ENCODE measurements around the gene TTLL11. TPM values are rescaled to one million over a fixed set of nuclear protein-coding genes. Genes with fewer than 3 reads are reported as not detected.

Gene TTLL11
- total RNA-seq, 6 donors from 2014 or later: 6.8 to 18.9 (median 12.9) TPM

DNA sequence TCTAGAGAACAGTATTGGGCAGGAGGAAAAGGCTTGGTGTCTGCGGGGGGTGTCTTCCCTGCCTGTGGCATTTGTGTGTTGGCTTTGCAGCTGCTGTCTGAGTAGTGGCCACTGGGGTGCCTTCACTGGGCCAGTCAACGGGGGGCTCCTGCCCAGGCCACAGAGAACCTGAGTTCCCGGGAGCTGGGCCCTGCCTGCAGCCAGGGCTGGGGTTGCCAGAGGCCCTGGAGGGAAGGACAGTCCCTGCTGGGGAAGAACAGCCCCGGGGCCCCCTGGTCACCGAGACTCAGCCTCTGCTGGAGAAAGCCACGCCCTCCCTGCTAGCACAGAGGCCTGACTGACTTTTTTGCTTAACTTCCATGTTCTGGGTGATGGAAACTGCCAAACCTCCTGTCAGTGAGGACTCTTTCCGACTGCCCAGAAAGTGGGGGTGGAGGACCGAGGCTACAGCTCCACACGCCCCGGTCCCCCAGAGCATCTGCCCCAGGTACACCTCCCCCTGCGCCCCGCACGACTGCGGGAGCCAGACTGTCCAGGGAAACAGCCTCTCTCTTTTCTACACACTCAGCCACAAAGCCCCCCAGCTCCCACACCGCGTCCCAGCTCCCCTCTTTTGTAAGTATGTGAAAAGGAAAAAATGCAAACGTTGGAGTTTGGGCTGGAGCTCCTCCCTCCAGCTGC is 308.2 kb downstream of the TTLL11 start:
- TF ChIP-seq, protein P1, sequence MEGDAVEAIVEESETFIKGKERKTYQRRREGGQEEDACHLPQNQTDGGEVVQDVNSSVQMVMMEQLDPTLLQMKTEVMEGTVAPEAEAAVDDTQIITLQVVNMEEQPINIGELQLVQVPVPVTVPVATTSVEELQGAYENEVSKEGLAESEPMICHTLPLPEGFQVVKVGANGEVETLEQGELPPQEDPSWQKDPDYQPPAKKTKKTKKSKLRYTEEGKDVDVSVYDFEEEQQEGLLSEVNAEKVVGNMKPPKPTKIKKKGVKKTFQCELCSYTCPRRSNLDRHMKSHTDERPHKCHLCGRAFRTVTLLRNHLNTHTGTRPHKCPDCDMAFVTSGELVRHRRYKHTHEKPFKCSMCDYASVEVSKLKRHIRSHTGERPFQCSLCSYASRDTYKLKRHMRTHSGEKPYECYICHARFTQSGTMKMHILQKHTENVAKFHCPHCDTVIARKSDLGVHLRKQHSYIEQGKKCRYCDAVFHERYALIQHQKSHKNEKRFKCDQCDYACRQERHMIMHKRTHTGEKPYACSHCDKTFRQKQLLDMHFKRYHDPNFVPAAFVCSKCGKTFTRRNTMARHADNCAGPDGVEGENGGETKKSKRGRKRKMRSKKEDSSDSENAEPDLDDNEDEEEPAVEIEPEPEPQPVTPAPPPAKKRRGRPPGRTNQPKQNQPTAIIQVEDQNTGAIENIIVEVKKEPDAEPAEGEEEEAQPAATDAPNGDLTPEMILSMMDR (IDR thresholded peaks at IDR 0.05): no peak
- TF ChIP-seq POLR2AphosphoS5 (IDR thresholded peaks at IDR 0.05): no peak
- no peak for TF ChIP-seq POLR2A (IDR thresholded peaks at IDR 0.05)
- TF ChIP-seq EP300 (IDR thresholded peaks at IDR 0.05): no peak
- Histone ChIP-seq H3K27me3 (no peaks in the 10 kb centered on the region), H3K9me3 (no peaks in the 10 kb centered on the region), H3K36me3 (peaks cover 11 to 63% (median 44%) of the 10 kb centered on the region in 4 donors), H3K4me3 (no peak overlapping the region), H3K27ac (no peak overlapping the region), H3K4me1 (peaks cover 0 to 11% (median 9%) of the 10 kb centered on the region in 4 donors)
- DNase-seq (no peak), ATAC-seq (ENCODE audit: low FRiP score in 2 of 2) (no peak)
- WGBS, 2 donors: 84 to 88% methylated on average over 13 to 15 of the region's 17 CpGs

DNA sequence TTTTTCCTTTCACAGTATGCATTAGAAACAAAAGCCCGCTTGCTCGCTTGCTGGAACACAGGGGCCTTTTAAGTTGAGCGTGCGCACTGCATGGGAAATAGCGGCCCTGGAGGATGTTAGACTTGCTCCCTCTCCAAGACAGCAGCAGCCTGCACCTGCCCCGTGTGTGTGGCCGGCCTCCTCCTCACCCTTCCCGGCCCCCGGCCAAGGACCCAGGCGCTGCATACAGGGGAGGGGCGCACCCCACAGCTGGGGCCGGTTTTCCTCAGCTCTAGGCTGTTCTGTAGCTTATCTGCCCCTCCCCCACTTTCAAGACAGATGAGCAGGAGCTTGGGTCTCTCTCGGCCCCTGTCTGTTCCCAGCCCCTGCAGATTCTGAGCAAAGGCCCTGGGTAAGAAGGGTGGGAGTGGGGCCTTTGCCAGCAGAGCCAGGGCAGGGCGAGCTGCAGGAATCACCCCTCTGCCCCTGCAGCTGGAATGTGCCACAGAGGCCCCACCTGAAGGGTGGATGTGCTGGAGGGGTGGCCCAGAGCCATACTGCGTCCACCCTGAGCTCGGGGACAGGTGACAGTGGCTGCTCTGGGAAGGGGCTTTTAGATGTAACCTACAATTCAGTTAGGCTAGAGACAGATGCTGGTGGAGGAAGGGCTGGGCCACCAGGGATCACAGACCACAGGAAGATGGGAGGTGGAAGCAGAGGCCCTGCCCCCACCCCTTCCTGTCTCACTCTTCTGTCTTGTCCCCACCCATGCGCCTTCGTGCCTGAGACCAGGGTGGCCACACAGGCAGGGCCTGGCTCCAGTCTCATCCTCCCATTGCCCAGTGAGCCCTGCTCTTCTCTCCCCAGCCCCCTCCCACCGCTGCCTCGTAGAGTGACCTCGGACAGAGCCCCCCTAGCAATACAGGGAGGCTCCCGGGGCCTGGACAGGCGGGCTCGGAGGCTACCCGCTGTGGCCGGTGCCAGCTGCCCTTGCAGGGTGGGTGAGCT is 309.3 kb downstream of the TTLL11 start:
- peak overlapping the region in 1 of 4 donors; percentile 39 for H3K27ac ChIP-seq
- no peak for TF ChIP-seq POLR2A (IDR thresholded peaks at IDR 0.05)
- TF ChIP-seq, protein P1 (IDR thresholded peaks at IDR 0.05): no peak
- no peak for TF ChIP-seq POLR2AphosphoS5 (IDR thresholded peaks at IDR 0.05)
- no peak for TF ChIP-seq EP300 (IDR thresholded peaks at IDR 0.05)
- H3K4me1 ChIP-seq: peaks cover 2 to 15% (median 9%) of the 10 kb centered on the region in 4 donors
- peaks cover 11 to 65% (median 44%) of the 10 kb centered on the region in 4 donors for H3K36me3 ChIP-seq
- DNase-seq: peak; percentile 18 to 59
- 75 to 84% methylated on average over 13 to 26 of the region's 26 CpGs for WGBS, 2 donors
- no peaks in the 10 kb centered on the region for H3K27me3 ChIP-seq
- H3K4me3 ChIP-seq: no peak overlapping the region
- ATAC-seq (ENCODE audit: low FRiP score in 2 of 2): peak in 1 of 2 donors; percentile 3
- H3K9me3 ChIP-seq: no peaks in the 10 kb centered on the region

DNA sequence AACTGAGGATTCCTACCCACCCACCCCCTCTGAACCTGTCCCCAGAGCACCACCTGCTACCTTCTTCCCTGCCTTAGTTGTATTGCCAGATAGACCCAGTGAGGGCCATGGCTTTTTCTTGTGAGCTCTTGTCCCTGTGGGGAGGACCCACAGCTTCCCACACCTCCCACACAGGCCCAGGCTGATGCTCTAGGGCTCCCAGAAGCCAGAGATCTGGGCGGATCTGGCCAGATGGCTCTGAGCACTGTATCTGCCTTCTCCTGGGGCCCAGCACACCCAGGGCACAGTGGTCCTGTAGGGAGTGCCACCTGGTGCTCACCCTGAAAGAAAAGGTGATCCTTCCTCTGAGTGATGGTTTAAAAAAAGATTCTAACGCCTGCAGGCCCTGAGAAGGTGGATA is 310.0 kb downstream of the TTLL11 start:
- Histone ChIP-seq H3K4me1 (peaks cover 8 to 15% (median 9%) of the 10 kb centered on the region in 4 donors), H3K9me3 (no peaks in the 10 kb centered on the region), H3K4me3 (no peak overlapping the region), H3K27me3 (no peaks in the 10 kb centered on the region), H3K27ac (no peak overlapping the region), H3K36me3 (peaks cover 11 to 70% (median 44%) of the 10 kb centered on the region in 4 donors)
- WGBS, 2 donors: 89 to 100% methylated on average over 1 to 2 of the region's 2 CpGs
- no peak for ATAC-seq (ENCODE audit: low FRiP score in 2 of 2)
- TF ChIP-seq, protein P1 (IDR thresholded peaks at IDR 0.05): no peak
- no peak for TF ChIP-seq POLR2A (IDR thresholded peaks at IDR 0.05)
- TF ChIP-seq EP300 (IDR thresholded peaks at IDR 0.05): no peak
- no peak for TF ChIP-seq POLR2AphosphoS5 (IDR thresholded peaks at IDR 0.05)
- DNase-seq: no peak

DNA sequence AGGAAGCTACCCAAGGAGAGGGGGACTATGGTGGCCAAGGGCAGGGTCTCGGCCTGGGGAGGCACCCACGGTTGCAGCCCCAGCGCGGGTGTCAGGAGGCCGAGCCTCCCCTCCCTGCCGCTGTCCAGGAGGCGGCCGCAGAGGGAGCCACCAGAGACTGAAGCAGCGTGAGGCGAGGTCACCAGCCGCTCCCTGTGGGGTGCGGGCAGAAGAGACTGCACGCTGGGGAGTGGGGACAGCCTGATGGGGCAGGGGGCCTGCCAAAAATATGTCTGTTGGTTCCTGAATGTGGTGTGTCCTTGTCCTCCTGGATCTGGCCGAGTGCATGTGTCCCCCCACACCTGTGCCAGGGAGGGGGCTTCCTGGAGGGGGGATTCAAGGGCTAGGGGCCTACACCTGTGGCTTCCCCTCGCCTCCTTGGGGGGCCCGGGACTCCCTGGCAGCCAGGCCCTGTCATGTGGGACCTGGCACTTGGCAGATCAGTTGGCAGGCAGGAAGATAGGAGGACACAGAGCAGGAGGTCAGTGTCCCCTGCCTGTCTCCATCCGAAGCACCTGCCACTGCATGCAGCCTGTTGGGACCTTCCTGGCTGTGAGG is 310.5 kb downstream of the TTLL11 start:
- no peak for DNase-seq

More for the DNA sequence above, 310.5 kb downstream of the TTLL11 start:
- Histone ChIP-seq H3K27ac (no peak overlapping the region), H3K9me3 (no peaks in the 10 kb centered on the region), H3K4me3 (no peak overlapping the region), H3K27me3 (no peaks in the 10 kb centered on the region), H3K36me3 (peaks cover 11 to 74% (median 46%) of the 10 kb centered on the region in 4 donors), H3K4me1 (peaks cover 8 to 15% (median 9%) of the 10 kb centered on the region in 4 donors)
- TF ChIP-seq, protein P1 (IDR thresholded peaks at IDR 0.05): no peak
- TF ChIP-seq POLR2A (IDR thresholded peaks at IDR 0.05) (no peak), EP300 (IDR thresholded peaks at IDR 0.05) (no peak)
- WGBS, 2 donors: 96% methylated on average over 7 to 15 of the region's 17 CpGs
- no peak for ATAC-seq (ENCODE audit: low FRiP score in 2 of 2)

Measured in upper lobe of left lung (tissue), 6 donors.